ENCODE data around the gene IL17RE. TPM values are rescaled to one million over a fixed set of nuclear protein-coding genes. Genes with fewer than 3 reads are reported as not detected.
"Not testable (repeated sequence)": the region's sequence is repeated elsewhere in the genome, so short reads cannot be mapped to it uniquely, and the experiment has no call there.

The IL17RE gene
- total RNA-seq, 1 donor from 2014 or later, result 0.40 TPM

- no peak for DNase-seq (ENCODE audit: low read depth)
Measured at GRCh38 chr3:9879830-9880549, 22.7 kb upstream of the IL17RE start, which contains the start of gene CIDEC. CIDEC (minus strand) TSS chr3:9880253; CDS start chr3:9878486, 1,767 bp downstream.

GRCh38 chr3:9881441-9881840 lies 21.2 kb upstream of the IL17RE start:
- peak; percentile 80 for DNase-seq (ENCODE audit: low read depth)

GRCh38 chr3:9883706-9884554 lies 18.7 kb upstream of the IL17RE start:
- peak; percentile 82 for DNase-seq (ENCODE audit: low read depth)

- peak; percentile 76 for DNase-seq (ENCODE audit: low read depth)
Measured at GRCh38 chr3:9884555-9885165, 18.0 kb upstream of the IL17RE start.

GRCh38 chr3:9886328-9886727 lies 16.3 kb upstream of the IL17RE start:
- no peak for DNase-seq (ENCODE audit: low read depth)

- DNase-seq (ENCODE audit: low read depth), result no peak
Measured at GRCh38 chr3:9887480-9887879, 15.2 kb upstream of the IL17RE start.

GRCh38 chr3:9888540-9888939 lies 14.1 kb upstream of the IL17RE start:
- DNase-seq (ENCODE audit: low read depth), result no peak

GRCh38 chr3:9889405-9889804 lies 13.2 kb upstream of the IL17RE start:
- DNase-seq (ENCODE audit: low read depth), result no peak

GRCh38 chr3:9890249-9891071 lies 12.2 kb upstream of the IL17RE start, which contains the start of gene JAGN1:
JAGN1 (plus strand) TSS chr3:9890610; CDS start chr3:9890723, 113 bp downstream.
- DNase-seq (ENCODE audit: low read depth), result peak; percentile 92

- no peak for DNase-seq (ENCODE audit: low read depth)
Measured at GRCh38 chr3:9891072-9891622, 11.5 kb upstream of the IL17RE start.

GRCh38 chr3:9893739-9894138 lies 8.9 kb upstream of the IL17RE start:
- DNase-seq (ENCODE audit: low read depth), result no peak

- DNase-seq (ENCODE audit: low read depth), result not testable (repeated sequence)
Measured at GRCh38 chr3:9895715-9896114, 6.9 kb upstream of the IL17RE start.

- not testable (repeated sequence) for DNase-seq (ENCODE audit: low read depth)
Measured at GRCh38 chr3:9896755-9897407, 5.8 kb upstream of the IL17RE start.

- peak; percentile 64 for DNase-seq (ENCODE audit: low read depth)
Measured at GRCh38 chr3:9897408-9898372, 5.0 kb upstream of the IL17RE start.

GRCh38 chr3:9898467-9899241 lies 4.0 kb upstream of the IL17RE start:
- DNase-seq (ENCODE audit: low read depth), result no peak

- DNase-seq (ENCODE audit: low read depth), result no peak
Measured at GRCh38 chr3:9899289-9899791, 3.3 kb upstream of the IL17RE start.

- DNase-seq (ENCODE audit: low read depth), result not testable (repeated sequence)
Measured at GRCh38 chr3:9900965-9901415, 1.7 kb upstream of the IL17RE start.

GRCh38 chr3:9901967-9902366 lies 681 bp upstream of the IL17RE start:
- DNase-seq (ENCODE audit: low read depth), result no peak

Data from myocyte (in vitro differentiated cells).